Placental pericyte (primary cell): ENCODE results near the gene CARD18. TPM values are rescaled to one million over a fixed set of nuclear protein-coding genes. Genes with fewer than 3 reads are reported as not detected.

ENCODE experiments used
- total RNA-seq: library from RNA; depleted of rRNA; stranded (reverse); fragments of >200 nt; gene quantifications from 2 replicates; pipeline ENCODE4 v1.2.3, GENCODE V29; 2012

The CARD18 gene, protein sequence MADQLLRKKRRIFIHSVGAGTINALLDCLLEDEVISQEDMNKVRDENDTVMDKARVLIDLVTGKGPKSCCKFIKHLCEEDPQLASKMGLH
- 10.7 and 11.2 TPM in 2 replicates for total RNA-seq

DNA sequence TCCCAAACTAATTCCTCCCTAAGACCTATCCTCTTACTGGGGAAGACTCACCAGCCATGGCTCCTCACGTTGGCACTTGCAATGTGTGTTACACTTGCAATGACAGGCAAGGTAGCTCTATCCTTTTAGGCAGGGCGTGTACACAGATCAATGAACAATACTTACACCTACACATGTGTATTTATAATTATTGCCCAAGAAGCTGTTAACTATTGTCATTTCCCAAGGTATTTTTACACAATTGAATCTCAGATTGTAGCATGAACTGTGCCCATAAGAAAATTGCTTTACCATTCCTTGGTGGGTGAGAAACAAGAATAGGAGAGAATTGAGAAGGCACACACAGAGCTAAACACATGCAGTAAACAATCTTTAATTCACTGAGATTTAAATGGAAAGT is at the start of gene CARD18:
Gene CARD18 (minus strand): TSS at position 101 of the 400 bp plus-strand sequence. CDS start 43 bp downstream, at position 58.

Other genes starting within 250 kb of the CARD18 start
- gene CASP12, start 241.3 kb downstream of the CARD18 start, total RNA-seq, result 0.29 TPM in 1 of 2 replicates, not detected in the other
- gene CASP4, start 171.2 kb downstream of the CARD18 start, total RNA-seq, result 158 and 269 TPM in 2 replicates
- gene CASP5, start 116.6 kb downstream of the CARD18 start, total RNA-seq, result 1.5 TPM in 1 of 2 replicates, not detected in the other
- 25.3 and 32.0 TPM in 2 replicates for gene CASP1, start 104.6 kb downstream of the CARD18 start, total RNA-seq
- 25.9 and 29.8 TPM in 2 replicates for gene CARD16, start 94.4 kb downstream of the CARD18 start, total RNA-seq